ENCODE measurements around the gene NCKAP5L. TPM values are rescaled to one million over a fixed set of nuclear protein-coding genes. Genes with fewer than 3 reads are reported as not detected.
A peak's percentile ranks its signal among the peaks of the same experiment; 100 is the strongest.

Gene NCKAP5L
- total and polyA plus RNA-seq, 9 of the 15 experiments (the other 6 are each of a cell fraction or from before 2014, with no cell fraction given): 0.01 to 14.4 (median 3.7) TPM

DNA sequence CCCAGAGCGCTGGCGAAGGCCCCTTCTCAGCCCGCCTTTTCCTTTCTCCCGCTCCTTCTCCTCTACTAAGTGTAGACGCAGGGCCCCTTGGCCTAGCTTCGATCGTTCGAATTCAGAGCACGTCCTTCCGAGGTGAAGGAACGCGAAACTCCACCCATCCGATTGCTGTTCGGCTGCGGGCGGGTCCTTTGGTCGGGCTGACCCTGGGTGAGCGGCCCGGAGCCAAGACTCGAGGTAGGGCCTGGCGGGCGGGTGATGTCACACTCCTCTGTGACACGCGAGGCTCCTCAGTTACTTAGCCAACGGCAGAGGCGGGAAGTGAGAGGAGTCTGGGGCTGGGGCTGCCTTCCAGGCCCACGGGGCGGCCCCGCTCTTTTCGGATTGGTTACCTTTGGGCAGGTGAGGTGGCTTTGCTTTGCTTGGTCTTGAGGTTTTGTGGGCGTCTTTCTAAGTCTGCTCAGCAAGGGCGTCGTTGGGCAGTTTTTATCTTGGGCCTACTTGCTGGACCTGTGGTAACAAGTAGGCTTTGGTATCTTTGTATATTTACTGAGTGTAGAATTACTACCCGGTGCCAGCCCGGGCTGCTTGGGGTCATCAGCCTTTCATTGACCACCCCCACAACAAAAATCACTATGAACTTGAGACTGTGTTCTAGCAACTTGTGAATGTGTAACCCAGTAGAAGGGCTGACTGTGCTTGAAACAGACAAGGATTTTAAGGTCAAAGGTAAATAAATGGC, 86.2 kb downstream of the NCKAP5L start (continued):
- TF ChIP-seq JUN (IDR thresholded peaks at IDR 0.05; ENCODE audit: borderline replicate concordance, low read depth, low read length): peak; percentile 15; the same call in 1 of the 2 replicates
- TF ChIP-seq JUN (CRISPR knock-in tag; IDR thresholded peaks at IDR 0.05; ENCODE audit: borderline replicate concordance): peak; percentile 39; the same call in 1 of the 2 replicates
- no peak for TF ChIP-seq DPF2 (IDR thresholded peaks at IDR 0.05)
- TF ChIP-seq, protein P1, sequence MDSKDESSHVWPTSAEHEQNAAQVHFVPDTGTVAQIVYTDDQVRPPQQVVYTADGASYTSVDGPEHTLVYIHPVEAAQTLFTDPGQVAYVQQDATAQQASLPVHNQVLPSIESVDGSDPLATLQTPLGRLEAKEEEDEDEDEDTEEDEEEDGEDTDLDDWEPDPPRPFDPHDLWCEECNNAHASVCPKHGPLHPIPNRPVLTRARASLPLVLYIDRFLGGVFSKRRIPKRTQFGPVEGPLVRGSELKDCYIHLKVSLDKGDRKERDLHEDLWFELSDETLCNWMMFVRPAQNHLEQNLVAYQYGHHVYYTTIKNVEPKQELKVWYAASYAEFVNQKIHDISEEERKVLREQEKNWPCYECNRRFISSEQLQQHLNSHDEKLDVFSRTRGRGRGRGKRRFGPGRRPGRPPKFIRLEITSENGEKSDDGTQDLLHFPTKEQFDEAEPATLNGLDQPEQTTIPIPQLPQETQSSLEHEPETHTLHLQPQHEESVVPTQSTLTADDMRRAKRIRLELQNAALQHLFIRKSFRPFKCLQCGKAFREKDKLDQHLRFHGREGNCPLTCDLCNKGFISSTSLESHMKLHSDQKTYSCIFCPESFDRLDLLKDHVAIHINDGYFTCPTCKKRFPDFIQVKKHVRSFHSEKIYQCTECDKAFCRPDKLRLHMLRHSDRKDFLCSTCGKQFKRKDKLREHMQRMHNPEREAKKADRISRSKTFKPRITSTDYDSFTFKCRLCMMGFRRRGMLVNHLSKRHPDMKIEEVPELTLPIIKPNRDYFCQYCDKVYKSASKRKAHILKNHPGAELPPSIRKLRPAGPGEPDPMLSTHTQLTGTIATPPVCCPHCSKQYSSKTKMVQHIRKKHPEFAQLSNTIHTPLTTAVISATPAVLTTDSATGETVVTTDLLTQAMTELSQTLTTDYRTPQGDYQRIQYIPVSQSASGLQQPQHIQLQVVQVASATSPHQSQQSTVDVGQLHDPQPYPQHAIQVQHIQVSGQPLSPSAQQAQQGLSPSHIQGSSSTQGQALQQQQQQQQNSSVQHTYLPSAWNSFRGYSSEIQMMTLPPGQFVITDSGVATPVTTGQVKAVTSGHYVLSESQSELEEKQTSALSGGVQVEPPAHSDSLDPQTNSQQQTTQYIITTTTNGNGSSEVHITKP (IDR thresholded peaks at IDR 0.05; ENCODE audit: partially characterized antibody): peak; percentile 77
- TF ChIP-seq ZNF695 (CRISPR knock-in tag; IDR thresholded peaks at IDR 0.05): no peak
- TF ChIP-seq, protein P2, sequence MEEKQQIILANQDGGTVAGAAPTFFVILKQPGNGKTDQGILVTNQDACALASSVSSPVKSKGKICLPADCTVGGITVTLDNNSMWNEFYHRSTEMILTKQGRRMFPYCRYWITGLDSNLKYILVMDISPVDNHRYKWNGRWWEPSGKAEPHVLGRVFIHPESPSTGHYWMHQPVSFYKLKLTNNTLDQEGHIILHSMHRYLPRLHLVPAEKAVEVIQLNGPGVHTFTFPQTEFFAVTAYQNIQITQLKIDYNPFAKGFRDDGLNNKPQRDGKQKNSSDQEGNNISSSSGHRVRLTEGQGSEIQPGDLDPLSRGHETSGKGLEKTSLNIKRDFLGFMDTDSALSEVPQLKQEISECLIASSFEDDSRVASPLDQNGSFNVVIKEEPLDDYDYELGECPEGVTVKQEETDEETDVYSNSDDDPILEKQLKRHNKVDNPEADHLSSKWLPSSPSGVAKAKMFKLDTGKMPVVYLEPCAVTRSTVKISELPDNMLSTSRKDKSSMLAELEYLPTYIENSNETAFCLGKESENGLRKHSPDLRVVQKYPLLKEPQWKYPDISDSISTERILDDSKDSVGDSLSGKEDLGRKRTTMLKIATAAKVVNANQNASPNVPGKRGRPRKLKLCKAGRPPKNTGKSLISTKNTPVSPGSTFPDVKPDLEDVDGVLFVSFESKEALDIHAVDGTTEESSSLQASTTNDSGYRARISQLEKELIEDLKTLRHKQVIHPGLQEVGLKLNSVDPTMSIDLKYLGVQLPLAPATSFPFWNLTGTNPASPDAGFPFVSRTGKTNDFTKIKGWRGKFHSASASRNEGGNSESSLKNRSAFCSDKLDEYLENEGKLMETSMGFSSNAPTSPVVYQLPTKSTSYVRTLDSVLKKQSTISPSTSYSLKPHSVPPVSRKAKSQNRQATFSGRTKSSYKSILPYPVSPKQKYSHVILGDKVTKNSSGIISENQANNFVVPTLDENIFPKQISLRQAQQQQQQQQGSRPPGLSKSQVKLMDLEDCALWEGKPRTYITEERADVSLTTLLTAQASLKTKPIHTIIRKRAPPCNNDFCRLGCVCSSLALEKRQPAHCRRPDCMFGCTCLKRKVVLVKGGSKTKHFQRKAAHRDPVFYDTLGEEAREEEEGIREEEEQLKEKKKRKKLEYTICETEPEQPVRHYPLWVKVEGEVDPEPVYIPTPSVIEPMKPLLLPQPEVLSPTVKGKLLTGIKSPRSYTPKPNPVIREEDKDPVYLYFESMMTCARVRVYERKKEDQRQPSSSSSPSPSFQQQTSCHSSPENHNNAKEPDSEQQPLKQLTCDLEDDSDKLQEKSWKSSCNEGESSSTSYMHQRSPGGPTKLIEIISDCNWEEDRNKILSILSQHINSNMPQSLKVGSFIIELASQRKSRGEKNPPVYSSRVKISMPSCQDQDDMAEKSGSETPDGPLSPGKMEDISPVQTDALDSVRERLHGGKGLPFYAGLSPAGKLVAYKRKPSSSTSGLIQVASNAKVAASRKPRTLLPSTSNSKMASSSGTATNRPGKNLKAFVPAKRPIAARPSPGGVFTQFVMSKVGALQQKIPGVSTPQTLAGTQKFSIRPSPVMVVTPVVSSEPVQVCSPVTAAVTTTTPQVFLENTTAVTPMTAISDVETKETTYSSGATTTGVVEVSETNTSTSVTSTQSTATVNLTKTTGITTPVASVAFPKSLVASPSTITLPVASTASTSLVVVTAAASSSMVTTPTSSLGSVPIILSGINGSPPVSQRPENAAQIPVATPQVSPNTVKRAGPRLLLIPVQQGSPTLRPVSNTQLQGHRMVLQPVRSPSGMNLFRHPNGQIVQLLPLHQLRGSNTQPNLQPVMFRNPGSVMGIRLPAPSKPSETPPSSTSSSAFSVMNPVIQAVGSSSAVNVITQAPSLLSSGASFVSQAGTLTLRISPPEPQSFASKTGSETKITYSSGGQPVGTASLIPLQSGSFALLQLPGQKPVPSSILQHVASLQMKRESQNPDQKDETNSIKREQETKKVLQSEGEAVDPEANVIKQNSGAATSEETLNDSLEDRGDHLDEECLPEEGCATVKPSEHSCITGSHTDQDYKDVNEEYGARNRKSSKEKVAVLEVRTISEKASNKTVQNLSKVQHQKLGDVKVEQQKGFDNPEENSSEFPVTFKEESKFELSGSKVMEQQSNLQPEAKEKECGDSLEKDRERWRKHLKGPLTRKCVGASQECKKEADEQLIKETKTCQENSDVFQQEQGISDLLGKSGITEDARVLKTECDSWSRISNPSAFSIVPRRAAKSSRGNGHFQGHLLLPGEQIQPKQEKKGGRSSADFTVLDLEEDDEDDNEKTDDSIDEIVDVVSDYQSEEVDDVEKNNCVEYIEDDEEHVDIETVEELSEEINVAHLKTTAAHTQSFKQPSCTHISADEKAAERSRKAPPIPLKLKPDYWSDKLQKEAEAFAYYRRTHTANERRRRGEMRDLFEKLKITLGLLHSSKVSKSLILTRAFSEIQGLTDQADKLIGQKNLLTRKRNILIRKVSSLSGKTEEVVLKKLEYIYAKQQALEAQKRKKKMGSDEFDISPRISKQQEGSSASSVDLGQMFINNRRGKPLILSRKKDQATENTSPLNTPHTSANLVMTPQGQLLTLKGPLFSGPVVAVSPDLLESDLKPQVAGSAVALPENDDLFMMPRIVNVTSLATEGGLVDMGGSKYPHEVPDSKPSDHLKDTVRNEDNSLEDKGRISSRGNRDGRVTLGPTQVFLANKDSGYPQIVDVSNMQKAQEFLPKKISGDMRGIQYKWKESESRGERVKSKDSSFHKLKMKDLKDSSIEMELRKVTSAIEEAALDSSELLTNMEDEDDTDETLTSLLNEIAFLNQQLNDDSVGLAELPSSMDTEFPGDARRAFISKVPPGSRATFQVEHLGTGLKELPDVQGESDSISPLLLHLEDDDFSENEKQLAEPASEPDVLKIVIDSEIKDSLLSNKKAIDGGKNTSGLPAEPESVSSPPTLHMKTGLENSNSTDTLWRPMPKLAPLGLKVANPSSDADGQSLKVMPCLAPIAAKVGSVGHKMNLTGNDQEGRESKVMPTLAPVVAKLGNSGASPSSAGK (IDR thresholded peaks at IDR 0.05): peak; percentile 87
- TF ChIP-seq, protein P3, sequence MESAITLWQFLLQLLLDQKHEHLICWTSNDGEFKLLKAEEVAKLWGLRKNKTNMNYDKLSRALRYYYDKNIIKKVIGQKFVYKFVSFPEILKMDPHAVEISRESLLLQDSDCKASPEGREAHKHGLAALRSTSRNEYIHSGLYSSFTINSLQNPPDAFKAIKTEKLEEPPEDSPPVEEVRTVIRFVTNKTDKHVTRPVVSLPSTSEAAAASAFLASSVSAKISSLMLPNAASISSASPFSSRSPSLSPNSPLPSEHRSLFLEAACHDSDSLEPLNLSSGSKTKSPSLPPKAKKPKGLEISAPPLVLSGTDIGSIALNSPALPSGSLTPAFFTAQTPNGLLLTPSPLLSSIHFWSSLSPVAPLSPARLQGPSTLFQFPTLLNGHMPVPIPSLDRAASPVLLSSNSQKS (CRISPR knock-in tag; IDR thresholded peaks at IDR 0.05): no peak
- TF ChIP-seq ZNF583 (CRISPR knock-in tag; IDR thresholded peaks at IDR 0.05): no peak
- TF ChIP-seq HMGN3 (IDR thresholded peaks at IDR 0.05; ENCODE audit: borderline replicate concordance, extremely low read depth, insufficient read length, low read depth, low read length): peak; percentile 26
- TF ChIP-seq, protein P4, sequence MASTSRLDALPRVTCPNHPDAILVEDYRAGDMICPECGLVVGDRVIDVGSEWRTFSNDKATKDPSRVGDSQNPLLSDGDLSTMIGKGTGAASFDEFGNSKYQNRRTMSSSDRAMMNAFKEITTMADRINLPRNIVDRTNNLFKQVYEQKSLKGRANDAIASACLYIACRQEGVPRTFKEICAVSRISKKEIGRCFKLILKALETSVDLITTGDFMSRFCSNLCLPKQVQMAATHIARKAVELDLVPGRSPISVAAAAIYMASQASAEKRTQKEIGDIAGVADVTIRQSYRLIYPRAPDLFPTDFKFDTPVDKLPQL (IDR thresholded peaks at IDR 0.05; ENCODE audit: extremely low read depth, insufficient read length): no peak

Data from K562 (cell line).